ENCODE results near the gene ARHGEF7. TPM values are rescaled to one million over a fixed set of nuclear protein-coding genes. Genes with fewer than 3 reads are reported as not detected.
"Not testable (repeated sequence)": the region's sequence is repeated elsewhere in the genome, so short reads cannot be mapped to it uniquely, and the experiment has no call there.

ARHGEF7 gene, protein sequence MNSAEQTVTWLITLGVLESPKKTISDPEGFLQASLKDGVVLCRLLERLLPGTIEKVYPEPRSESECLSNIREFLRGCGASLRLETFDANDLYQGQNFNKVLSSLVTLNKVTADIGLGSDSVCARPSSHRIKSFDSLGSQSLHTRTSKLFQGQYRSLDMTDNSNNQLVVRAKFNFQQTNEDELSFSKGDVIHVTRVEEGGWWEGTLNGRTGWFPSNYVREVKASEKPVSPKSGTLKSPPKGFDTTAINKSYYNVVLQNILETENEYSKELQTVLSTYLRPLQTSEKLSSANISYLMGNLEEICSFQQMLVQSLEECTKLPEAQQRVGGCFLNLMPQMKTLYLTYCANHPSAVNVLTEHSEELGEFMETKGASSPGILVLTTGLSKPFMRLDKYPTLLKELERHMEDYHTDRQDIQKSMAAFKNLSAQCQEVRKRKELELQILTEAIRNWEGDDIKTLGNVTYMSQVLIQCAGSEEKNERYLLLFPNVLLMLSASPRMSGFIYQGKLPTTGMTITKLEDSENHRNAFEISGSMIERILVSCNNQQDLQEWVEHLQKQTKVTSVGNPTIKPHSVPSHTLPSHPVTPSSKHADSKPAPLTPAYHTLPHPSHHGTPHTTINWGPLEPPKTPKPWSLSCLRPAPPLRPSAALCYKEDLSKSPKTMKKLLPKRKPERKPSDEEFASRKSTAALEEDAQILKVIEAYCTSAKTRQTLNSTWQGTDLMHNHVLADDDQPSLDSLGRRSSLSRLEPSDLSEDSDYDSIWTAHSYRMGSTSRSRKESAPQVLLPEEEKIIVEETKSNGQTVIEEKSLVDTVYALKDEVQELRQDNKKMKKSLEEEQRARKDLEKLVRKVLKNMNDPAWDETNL
- total RNA-seq: 41.3 TPM
- long read RNA-seq, partial matches to known transcripts: 24 of 33 reads
- long read RNA-seq, other reads (novel, unspliced or antisense): 9 of 33 reads

GRCh38 chr13:111115061-111115964 is at the start of gene ARHGEF7:
ARHGEF7 (plus strand) TSS chr13:111115310; CDS start chr13:111115527, 217 bp downstream.
- intact Hi-C loops (cut with DNase I): loop anchor here (5.0 kb wide), 1 partner anchor 112 kb away; no protein-coding TSS in a partner anchor
- no peak for DNase-seq (ENCODE audit: low spot score)

GRCh38 chr13:111065698-111066097 is 49.4 kb upstream of the ARHGEF7 start:
- DNase-seq (ENCODE audit: low spot score): no peak
- intact Hi-C loops (cut with DNase I): loop anchor here (5.0 kb wide), 1 partner anchor 152 kb away; no protein-coding TSS in a partner anchor

- DNase-seq (ENCODE audit: low spot score): no peak
- intact Hi-C loops (cut with DNase I): loop anchor here (5.0 kb wide), 1 partner anchor 151 kb away; no protein-coding TSS in a partner anchor
These were observed 48.6 kb upstream of the ARHGEF7 start for GRCh38 chr13:111066544-111066943.

DNA sequence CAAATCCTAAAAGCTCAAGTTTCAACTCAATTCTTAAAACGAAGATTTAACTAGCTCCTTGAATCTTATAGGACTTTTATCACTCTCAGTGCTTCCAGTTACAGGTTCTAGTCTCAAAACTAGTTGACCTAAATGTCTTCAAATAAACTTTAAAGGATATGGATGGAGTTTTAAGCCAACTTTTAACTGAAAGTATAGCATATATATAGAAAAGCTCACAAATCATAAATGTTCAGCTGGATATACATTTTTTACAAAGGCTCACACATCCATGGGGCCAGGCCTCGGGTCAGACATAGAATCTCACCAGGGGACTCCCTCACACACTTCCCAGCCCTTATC is 47.1 kb upstream of the ARHGEF7 start:
- DNase-seq (ENCODE audit: low spot score): no peak
- intact Hi-C loops (cut with DNase I): loop anchor here (5.0 kb wide), 1 partner anchor 149 kb away; no protein-coding TSS in a partner anchor

DNA sequence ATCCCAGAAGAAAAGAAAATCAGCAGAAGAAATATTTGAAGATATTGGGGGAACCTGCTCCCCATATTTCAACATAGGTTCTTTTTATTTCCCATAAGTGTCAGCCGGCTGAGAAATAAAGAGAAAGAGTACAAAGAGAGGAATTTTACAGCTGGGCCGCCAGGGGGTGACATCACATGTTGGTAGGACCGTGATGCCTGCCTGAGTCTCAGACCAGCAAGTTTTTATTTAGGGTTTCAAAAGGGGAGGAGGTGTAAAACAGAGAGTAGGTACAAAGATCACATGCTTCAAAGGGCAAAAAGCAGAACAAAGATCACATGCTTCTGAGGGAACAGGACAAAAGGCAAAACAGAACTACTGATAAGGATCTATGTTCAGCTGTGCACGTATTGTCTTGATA is 44.0 kb upstream of the ARHGEF7 start:
- intact Hi-C loops (cut with DNase I); DNase-seq (ENCODE audit: low spot score): not testable (repeated sequence)

DNA sequence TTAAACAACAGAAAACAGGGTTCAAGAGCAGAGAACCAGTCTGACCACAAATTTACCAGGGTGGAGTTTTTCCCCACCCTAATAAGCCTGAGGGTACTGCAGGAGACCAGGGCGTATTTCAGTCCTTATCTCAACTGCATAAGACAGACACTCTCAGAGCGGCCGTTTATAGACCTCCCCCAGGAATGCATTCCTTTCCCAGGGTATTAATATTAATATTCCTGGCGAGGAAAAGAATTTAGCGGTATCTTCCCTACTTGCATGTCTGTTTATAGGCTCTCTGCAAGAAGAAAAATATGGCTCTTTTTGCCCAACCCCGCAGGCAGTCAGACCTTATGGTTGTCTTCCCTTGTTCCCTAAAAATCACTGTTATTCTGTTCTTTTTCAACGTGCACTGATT is 43.6 kb upstream of the ARHGEF7 start:
- intact Hi-C loops (cut with DNase I); DNase-seq (ENCODE audit: low spot score): not testable (repeated sequence)

GRCh38 chr13:111074826-111075225 is 40.3 kb upstream of the ARHGEF7 start:
- DNase-seq (ENCODE audit: low spot score): no peak
- intact Hi-C loops (cut with DNase I): no loop called here

DNA sequence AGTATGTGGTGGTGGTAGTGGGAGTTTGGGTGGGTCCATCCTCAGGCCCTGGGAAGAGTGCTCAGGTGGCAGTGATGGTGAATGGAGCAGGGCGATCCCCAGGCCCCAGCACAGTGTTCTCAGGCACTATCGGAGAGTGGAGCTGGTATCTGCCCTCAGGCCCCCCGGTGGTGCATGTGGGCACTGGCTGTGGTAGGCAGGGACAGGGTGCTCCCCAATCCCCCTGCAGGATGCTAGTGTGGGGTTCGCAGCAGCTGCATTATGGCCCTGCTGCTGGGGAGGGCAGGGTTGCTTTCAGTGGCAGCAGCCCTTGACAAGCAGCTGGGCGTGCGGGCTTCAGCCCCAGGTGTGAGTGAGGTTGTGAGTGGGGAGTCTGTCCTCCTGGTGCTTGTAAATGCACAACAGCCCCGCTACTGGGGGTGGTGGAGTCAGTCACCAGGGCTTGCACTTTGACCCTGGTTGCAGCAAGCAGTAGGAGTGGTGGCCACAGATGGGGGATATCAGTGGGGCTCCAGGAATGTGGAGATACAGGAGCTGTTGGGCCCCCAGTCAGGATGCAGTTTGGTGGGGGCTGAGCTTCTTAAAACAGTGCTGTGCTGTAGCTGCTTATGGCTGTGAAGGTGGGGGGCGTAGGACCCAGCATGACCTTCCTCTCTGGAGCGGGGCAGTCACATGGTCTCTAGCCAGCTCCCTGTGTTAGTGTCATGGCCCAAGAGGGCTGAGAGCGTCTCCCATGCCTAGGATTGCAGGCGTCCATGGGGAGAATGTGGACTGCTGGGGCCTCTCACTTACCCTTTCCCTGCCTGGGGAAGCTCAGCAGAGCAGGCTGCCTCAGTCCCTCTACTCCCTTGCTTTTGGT is 38.7 kb upstream of the ARHGEF7 start:
- intact Hi-C loops (cut with DNase I): no loop called here
- no peak for DNase-seq (ENCODE audit: low spot score)

DNA sequence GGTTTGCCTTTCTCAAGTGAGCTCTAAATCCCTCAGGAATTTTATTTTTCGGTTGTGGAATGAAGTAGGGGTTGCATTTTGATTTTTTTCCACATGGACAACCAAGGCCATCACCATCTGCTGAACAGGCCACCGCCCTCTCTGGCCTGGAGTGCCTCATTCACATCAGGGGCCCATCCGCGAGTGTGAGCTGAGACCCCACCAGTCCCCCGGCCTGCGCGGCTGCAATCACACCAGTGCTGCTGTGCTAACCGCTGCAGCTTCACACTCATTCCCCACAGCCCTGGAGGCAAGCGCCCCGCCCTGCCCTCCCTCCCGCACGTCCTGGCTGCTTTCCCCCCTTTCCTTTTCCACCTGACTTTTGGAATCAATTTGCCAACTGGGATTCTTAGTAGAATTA is 35.7 kb upstream of the ARHGEF7 start:
- intact Hi-C loops (cut with DNase I): no loop called here
- no peak for DNase-seq (ENCODE audit: low spot score)

DNA sequence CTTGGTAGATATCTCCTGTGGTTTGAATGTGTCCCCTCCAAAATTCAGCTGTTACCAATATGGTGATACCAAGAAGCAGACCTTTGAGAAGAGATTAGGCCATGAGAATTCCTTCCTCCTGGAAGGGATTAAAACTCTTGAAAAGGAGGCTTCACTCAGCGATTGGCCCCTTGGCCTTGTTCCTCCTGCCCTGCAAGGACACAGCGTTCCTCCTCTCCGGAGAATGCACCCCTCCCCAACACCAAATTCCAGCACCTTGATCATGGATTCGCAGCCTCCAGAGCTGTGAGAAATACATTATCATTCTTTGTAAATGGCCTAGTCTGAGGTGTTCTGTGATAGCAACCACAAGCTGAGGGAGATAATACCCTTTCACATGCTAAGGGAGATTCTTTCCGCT is 34.5 kb upstream of the ARHGEF7 start:
- no peak for DNase-seq (ENCODE audit: low spot score)
- intact Hi-C loops (cut with DNase I): no loop called here

DNA sequence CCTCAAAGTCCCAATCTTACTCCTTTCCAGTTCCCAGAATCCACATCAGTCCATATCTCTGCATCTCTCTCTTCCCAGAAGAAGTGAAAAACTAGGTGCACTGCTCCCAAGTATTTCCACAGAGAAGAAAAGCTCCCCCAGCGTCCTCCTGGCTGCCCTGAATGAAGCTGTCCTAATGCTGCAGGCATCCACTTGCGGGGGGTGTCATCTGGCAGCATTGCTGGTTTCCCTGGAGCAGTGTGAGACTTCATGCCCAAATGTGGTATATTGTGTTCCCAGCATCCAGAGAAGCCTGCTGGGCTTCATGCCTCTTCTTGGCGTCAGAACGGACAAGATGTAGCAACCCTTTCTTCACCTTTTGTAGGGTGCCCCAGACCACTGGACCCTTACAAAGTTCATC is 32.9 kb upstream of the ARHGEF7 start:
- no peak for DNase-seq (ENCODE audit: low spot score)
- intact Hi-C loops (cut with DNase I): no loop called here

GRCh38 chr13:111082769-111083168 is 32.3 kb upstream of the ARHGEF7 start:
- DNase-seq (ENCODE audit: low spot score); intact Hi-C loops (cut with DNase I): not testable (repeated sequence)

DNA sequence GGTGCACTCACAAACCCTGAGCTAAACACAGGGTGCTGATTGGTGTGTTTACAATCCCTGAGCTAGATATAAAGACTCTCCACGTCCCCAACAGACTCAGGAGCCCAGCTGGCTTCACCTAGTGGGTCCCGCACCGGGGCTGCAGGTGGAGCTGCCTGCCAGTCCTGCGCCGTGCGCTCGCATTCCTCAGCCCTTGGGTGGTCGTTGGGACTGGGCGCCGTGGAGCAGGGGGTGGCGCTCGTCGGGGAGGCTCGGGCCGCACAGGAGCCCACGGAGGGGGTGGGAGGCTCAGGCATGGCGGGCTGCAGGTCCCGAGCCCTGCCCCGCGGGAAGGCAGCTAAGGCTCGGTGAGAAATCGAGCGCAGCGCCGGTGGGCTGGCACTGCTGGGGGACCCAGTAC is 31.4 kb upstream of the ARHGEF7 start:
- intact Hi-C loops (cut with DNase I); DNase-seq (ENCODE audit: low spot score): not testable (repeated sequence)

- intact Hi-C loops (cut with DNase I): no loop called here
- DNase-seq (ENCODE audit: low spot score): no peak
These were observed 24.9 kb upstream of the ARHGEF7 start for GRCh38 chr13:111090169-111090568.

- intact Hi-C loops (cut with DNase I): no loop called here
- no peak for DNase-seq (ENCODE audit: low spot score)
These were observed 22.4 kb upstream of the ARHGEF7 start for GRCh38 chr13:111092685-111093084.

DNA sequence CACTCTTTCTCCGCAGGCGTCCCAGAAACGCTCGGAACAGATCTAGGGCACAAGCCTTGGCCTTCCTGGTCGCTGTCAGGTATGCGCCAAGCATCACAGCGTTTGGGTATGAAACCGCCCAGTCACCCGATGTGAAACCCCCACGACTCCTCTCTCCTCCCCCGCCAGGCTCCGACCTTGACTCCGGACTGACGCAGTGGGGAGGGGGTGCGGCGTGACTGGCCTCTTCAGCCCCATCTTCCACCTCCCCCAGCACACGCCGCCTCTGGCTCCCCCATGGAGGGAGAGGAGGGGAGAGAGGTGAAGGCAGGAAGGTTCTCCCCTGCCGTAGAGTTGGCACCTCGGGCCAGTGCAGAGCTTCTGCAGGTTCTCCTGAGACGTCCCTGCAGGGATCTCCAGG is 22.0 kb upstream of the ARHGEF7 start:
- DNase-seq (ENCODE audit: low spot score): no peak
- intact Hi-C loops (cut with DNase I): no loop called here

DNA sequence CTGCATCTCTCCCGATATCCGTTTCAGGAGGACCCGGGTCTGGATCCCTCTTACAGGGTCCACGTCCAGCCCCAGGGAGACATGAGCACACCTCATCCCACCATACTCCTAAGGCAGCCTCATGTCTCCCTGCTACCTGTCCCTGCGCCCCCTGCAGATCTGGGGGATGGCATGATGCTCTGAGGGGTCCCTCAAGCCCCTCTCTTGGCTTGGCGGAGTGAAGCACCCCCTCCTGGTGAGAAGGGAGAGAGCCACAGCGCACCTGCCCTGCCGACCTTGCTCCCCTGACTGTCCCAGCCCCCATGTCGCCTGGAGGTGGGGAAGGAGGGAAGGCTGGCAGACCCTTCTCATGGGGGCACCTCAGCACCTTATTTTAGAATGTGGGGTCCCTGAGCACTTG is 21.5 kb upstream of the ARHGEF7 start:
- DNase-seq (ENCODE audit: low spot score): no peak
- intact Hi-C loops (cut with DNase I): no loop called here

GRCh38 chr13:111095031-111095840 is 19.9 kb upstream of the ARHGEF7 start:
- intact Hi-C loops (cut with DNase I): no loop called here
- no peak for DNase-seq (ENCODE audit: low spot score)
